ENCODE measurements around the gene SH3D19.

Gene SH3D19

DNA sequence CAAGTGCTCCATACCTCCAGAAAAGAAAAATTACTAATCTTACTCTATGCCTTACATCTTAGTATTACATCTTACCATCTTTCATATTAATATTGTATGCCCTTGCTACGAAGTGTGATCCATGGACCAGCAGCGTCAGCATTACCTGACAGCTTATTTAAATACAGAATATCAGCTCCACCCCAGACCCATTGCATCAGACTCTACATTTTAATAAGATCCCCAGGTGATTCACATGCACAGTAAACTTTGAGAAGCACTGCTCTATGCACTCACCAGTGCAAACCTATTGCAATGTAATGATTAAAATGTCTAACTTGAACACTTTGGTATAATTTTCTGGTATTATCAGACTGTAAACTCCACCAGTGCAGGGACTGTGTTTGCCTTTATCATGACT, 14.1 kb upstream of the SH3D19 start:
- no peak overlapping the region for H3K9ac ChIP-seq (ENCODE audit: low read depth, low read length, poor library complexity, severe bottlenecking)
- no peak for TF ChIP-seq EZH2phosphoT487 (IDR thresholded peaks at IDR 0.05; ENCODE audit: borderline replicate concordance)
- TF ChIP-seq, protein P1, sequence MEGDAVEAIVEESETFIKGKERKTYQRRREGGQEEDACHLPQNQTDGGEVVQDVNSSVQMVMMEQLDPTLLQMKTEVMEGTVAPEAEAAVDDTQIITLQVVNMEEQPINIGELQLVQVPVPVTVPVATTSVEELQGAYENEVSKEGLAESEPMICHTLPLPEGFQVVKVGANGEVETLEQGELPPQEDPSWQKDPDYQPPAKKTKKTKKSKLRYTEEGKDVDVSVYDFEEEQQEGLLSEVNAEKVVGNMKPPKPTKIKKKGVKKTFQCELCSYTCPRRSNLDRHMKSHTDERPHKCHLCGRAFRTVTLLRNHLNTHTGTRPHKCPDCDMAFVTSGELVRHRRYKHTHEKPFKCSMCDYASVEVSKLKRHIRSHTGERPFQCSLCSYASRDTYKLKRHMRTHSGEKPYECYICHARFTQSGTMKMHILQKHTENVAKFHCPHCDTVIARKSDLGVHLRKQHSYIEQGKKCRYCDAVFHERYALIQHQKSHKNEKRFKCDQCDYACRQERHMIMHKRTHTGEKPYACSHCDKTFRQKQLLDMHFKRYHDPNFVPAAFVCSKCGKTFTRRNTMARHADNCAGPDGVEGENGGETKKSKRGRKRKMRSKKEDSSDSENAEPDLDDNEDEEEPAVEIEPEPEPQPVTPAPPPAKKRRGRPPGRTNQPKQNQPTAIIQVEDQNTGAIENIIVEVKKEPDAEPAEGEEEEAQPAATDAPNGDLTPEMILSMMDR (conservative IDR thresholded peaks at IDR 0.05; ENCODE audit: low read length), result no peak
- H4K20me1 ChIP-seq (ENCODE audit: insufficient read depth, low read length, poor library complexity, severe bottlenecking), result no peaks in the 10 kb centered on the region
- no peaks in the 10 kb centered on the region for H3K79me2 ChIP-seq (ENCODE audit: insufficient read depth, low read length)
- H3K4me3 ChIP-seq (ENCODE audit: low read length, poor library complexity, severe bottlenecking), result no peak overlapping the region
- H3K27me3 ChIP-seq (ENCODE audit: insufficient read depth, low read length, poor library complexity, severe bottlenecking), result no peaks in the 10 kb centered on the region
- H3K36me3 ChIP-seq (ENCODE audit: insufficient read depth, low read length), result no peaks in the 10 kb centered on the region
- no peak overlapping the region for H3K4me2 ChIP-seq (ENCODE audit: low read depth, low read length, poor library complexity, severe bottlenecking)
- no peaks in the 10 kb centered on the region for H3F3A ChIP-seq (ENCODE audit: low read depth)
- H2AFZ ChIP-seq (ENCODE audit: low read length), result no peak overlapping the region
- no peaks in the 10 kb centered on the region for H3K4me1 ChIP-seq (ENCODE audit: insufficient read depth, low read length, poor library complexity, severe bottlenecking)
- no peaks in the 10 kb centered on the region for H3K9me2 ChIP-seq (replicated peaks; ENCODE audit: low read depth, low read length)
- no peaks in the 10 kb centered on the region for H3K9me3 ChIP-seq (ENCODE audit: insufficient read depth, low read depth, low read length)

DNA sequence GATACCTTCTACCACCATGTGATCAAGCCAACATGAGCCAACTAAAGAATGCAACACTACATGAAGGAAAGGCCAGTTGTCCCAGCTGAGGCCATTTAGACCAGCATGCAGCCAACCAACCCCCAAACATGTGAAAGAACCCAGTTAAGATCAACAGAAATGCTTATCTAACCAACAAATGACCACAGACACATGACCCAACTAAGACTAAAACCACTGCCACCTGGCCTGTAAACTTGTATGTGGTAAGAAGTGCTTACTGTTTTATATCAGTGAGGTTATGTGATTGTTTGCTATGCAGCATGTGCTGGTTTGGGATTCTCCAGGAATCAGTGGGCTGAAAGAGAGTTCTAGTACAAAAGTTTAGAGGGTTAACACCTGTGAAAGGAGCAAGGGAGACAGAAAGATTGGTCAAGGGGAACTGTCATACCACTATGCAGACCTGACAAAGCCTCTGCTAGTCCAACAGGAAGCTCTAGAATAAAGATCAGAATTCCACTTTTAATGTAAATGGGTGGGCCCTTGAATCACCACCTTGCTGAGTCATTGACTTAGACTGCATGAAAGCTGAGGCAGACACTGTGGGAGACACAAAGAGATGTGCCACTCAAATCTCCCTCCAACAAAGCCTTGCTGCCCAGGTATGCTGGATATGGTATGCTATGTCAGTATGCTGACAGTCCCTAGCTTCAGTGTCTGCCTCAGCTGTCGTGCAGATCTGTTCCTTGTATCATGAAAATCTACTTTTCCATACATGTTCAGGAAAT, 6.1 kb upstream of the SH3D19 start:
- no peaks in the 10 kb centered on the region for H3F3A ChIP-seq (ENCODE audit: low read depth)
- no peaks in the 10 kb centered on the region for H3K79me2 ChIP-seq (ENCODE audit: insufficient read depth, low read length)
- no peaks in the 10 kb centered on the region for H4K20me1 ChIP-seq (ENCODE audit: insufficient read depth, low read length, poor library complexity, severe bottlenecking)
- H3K9me3 ChIP-seq (ENCODE audit: insufficient read depth, low read depth, low read length), result no peaks in the 10 kb centered on the region
- H3K4me3 ChIP-seq (ENCODE audit: low read length, poor library complexity, severe bottlenecking), result no peak overlapping the region
- no peaks in the 10 kb centered on the region for H3K36me3 ChIP-seq (ENCODE audit: insufficient read depth, low read length)
- H3K9ac ChIP-seq (ENCODE audit: low read depth, low read length, poor library complexity, severe bottlenecking), result no peak overlapping the region
- no peak overlapping the region for H2AFZ ChIP-seq (ENCODE audit: low read length)
- H3K9me2 ChIP-seq (replicated peaks; ENCODE audit: low read depth, low read length), result no peaks in the 10 kb centered on the region
- no peaks in the 10 kb centered on the region for H3K27me3 ChIP-seq (ENCODE audit: insufficient read depth, low read length, poor library complexity, severe bottlenecking)
- TF ChIP-seq EZH2phosphoT487 (IDR thresholded peaks at IDR 0.05; ENCODE audit: borderline replicate concordance), result no peak
- TF ChIP-seq, protein P1 (conservative IDR thresholded peaks at IDR 0.05; ENCODE audit: low read length), result no peak
- H3K4me1 ChIP-seq (ENCODE audit: insufficient read depth, low read length, poor library complexity, severe bottlenecking), result peaks cover 8% of the 10 kb centered on the region
- H3K4me2 ChIP-seq (ENCODE audit: low read depth, low read length, poor library complexity, severe bottlenecking), result no peak overlapping the region

DNA sequence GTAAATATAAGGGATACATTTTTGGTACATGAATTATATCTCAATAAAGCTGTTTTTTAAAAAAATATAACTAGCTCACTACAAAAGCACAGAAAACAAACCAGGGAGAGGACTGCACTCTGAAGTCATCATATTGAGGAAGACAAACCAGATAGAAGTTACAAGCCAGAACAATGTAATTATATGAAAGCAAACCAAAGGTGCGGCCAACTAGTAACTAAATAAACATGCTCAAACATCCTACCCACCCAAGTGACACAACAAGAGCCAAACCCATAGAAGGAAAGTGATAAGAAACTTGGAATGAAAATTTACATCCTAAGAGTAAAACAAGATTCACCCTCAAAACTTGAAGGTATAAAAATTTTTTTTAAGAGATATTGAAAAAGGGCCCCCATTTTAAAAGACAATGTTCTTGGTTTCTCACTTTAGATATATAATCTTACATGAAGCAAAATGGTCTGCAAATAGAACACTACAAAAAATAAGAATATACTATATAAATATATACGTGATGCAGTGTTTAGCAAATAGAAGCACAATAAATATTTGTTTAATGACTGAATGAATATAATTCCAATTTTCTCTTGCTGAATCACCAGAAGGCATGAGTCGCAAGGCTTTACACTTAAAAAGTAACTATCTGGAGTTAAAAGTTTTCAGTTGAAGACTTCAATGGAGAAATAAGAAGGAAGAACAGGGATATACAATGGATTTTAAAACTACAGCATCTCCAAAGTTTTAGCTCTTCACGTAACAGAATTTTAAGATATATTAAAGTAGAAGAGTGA, 4.0 kb upstream of the SH3D19 start:
- TF ChIP-seq, protein P1 (conservative IDR thresholded peaks at IDR 0.05; ENCODE audit: low read length), result no peak
- TF ChIP-seq EZH2phosphoT487 (IDR thresholded peaks at IDR 0.05; ENCODE audit: borderline replicate concordance), result no peak
- Histone ChIP-seq H3K79me2 (ENCODE audit: insufficient read depth, low read length) (no peaks in the 10 kb centered on the region), H2AFZ (ENCODE audit: low read length) (no peak overlapping the region), H3K4me2 (ENCODE audit: low read depth, low read length, poor library complexity, severe bottlenecking) (no peak overlapping the region), H3K9me3 (ENCODE audit: insufficient read depth, low read depth, low read length) (no peaks in the 10 kb centered on the region), H3K9ac (ENCODE audit: low read depth, low read length, poor library complexity, severe bottlenecking) (no peak overlapping the region), H3K27me3 (ENCODE audit: insufficient read depth, low read length, poor library complexity, severe bottlenecking) (no peaks in the 10 kb centered on the region), H3K36me3 (ENCODE audit: insufficient read depth, low read length) (no peaks in the 10 kb centered on the region), H3K4me1 (ENCODE audit: insufficient read depth, low read length, poor library complexity, severe bottlenecking) (peaks cover 8% of the 10 kb centered on the region), H3F3A (ENCODE audit: low read depth) (no peaks in the 10 kb centered on the region), H3K4me3 (ENCODE audit: low read length, poor library complexity, severe bottlenecking) (no peak overlapping the region), H3K9me2 (replicated peaks; ENCODE audit: low read depth, low read length) (no peaks in the 10 kb centered on the region), H4K20me1 (ENCODE audit: insufficient read depth, low read length, poor library complexity, severe bottlenecking) (no peaks in the 10 kb centered on the region)

Data from Loucy (cell line).